ENCODE results near the gene TYROBP.

- no peak for TF ChIP-seq POLR2AphosphoS5 (IDR thresholded peaks at IDR 0.05)
- no peak for TF ChIP-seq CTCF (IDR thresholded peaks at IDR 0.05)
Observed at GRCh38 chr19:35915443-35915842, 7.3 kb upstream of the TYROBP start.
